WTC11 (cell line): ENCODE measurements around the gene ESRRG. TPM values are rescaled to one million over a fixed set of nuclear protein-coding genes. Genes with fewer than 3 reads are reported as not detected.

Experiments used
- ATAC-seq: fragments of 200-7000 bp; cut with Tn5 transposase; 2 replicates; pipeline ENCODE4 v1.10.0; 2021; ENCODE audit warnings: mild to moderate bottlenecking, moderate library complexity
- CTCF ChIA-PET: fragments of 300-600 bp; sonication (Branson Sonifier 250); formaldehyde crosslinking; loops from one replicate; lab custom pipeline; 2021; ENCODE audit warnings: antibody characterized with exemption; lab: Charles Lee
- POLR2A ChIA-PET: fragments of 350-600 bp; sonication (Branson Sonifier 250); formaldehyde crosslinking; loops from one replicate; lab custom pipeline; 2021; ENCODE audit warnings: antibody characterized with exemption; lab: Charles Lee
- DNase-seq: peaks from one replicate; pipeline ENCODE4 v3.0.0; 2021; ENCODE audit warnings: low spot score
- H3K27ac Mint-ChIP-seq: 2 replicates; pipeline ENCODE4 v1.8.0; 2021; ENCODE audit warnings: mixed read lengths
- H3K27me3 Mint-ChIP-seq: 2 replicates; pipeline ENCODE4 v1.8.0; 2021; ENCODE audit warnings: low read depth, mild to moderate bottlenecking, moderate library complexity, mixed read lengths
- H3K36me3 Mint-ChIP-seq: 2 replicates; pipeline ENCODE4 v1.8.0; 2021; ENCODE audit warnings: mixed read lengths
- H3K4me1 Mint-ChIP-seq: 2 replicates; pipeline ENCODE4 v1.8.0; 2022; ENCODE audit warnings: mixed read lengths
- H3K4me3 Mint-ChIP-seq: 2 replicates; pipeline ENCODE4 v1.8.0; 2021; ENCODE audit warnings: mild to moderate bottlenecking, moderate library complexity, mixed read lengths
- H3K9me3 Mint-ChIP-seq: 2 replicates; pipeline ENCODE4 v1.8.0; 2021; ENCODE audit warnings: mixed read lengths
- CREB1 ChIP-seq: sonication (generic); formaldehyde crosslinking; IDR thresholded peaks from 2 replicates; pipeline ENCODE4 v1.8.0; 2023; ENCODE audit warnings: mild to moderate bottlenecking, missing genetic modification reagents
- ELF4 ChIP-seq: sonication (generic); formaldehyde crosslinking; IDR thresholded peaks from 2 replicates; pipeline ENCODE4 v1.8.1; 2022; ENCODE audit warnings: low read depth, mild to moderate bottlenecking, moderate library complexity, missing genetic modification reagents
- FOXJ3 ChIP-seq: sonication (generic); formaldehyde crosslinking; IDR thresholded peaks from 2 replicates; pipeline ENCODE4 v1.9.0; 2021; ENCODE audit warnings: missing genetic modification reagents, mild to moderate bottlenecking, borderline replicate concordance
- GRHL2 ChIP-seq: fragments of 250-450 bp; sonication (Bioruptor Pico); IDR thresholded peaks from 2 replicates; pipeline ENCODE4 v1.8.0; 2022; ENCODE audit warnings: mild to moderate bottlenecking, moderate library complexity; ENCODE audit not compliant: insufficient replicate concordance, severe bottlenecking
- IRF2 ChIP-seq: sonication (generic); formaldehyde crosslinking; IDR thresholded peaks from 2 replicates; pipeline ENCODE4 v1.8.0; 2022; ENCODE audit warnings: low read depth, missing genetic modification reagents, borderline replicate concordance
- KAT7 ChIP-seq: sonication (generic); formaldehyde crosslinking; IDR thresholded peaks from 2 replicates; pipeline ENCODE4 v1.8.1; 2023; ENCODE audit warnings: missing genetic modification reagents, mild to moderate bottlenecking, borderline replicate concordance
- NFATC4 ChIP-seq: fragments of 250-450 bp; sonication (Bioruptor Pico); IDR thresholded peaks from 2 replicates; pipeline ENCODE4 v1.9.0; 2021; ENCODE audit warnings: mild to moderate bottlenecking
- NFE2L1 ChIP-seq: sonication (generic); formaldehyde crosslinking; IDR thresholded peaks from 2 replicates; pipeline ENCODE4 v1.8.1; 2023; ENCODE audit warnings: missing genetic modification reagents
- NR1H2 ChIP-seq: sonication (generic); formaldehyde crosslinking; IDR thresholded peaks from 2 replicates; pipeline ENCODE4 v1.9.0; 2021; ENCODE audit warnings: mild to moderate bottlenecking, moderate library complexity, missing genetic modification reagents
- NR3C1 ChIP-seq: sonication (generic); formaldehyde crosslinking; conservative IDR thresholded peaks from 2 replicates; pipeline ENCODE4 v1.8.1; 2023; ENCODE audit warnings: low read depth, mild to moderate bottlenecking, missing genetic modification reagents
- PRRX2 ChIP-seq: fragments of 250-450 bp; sonication (Bioruptor Pico); IDR thresholded peaks from 2 replicates; pipeline ENCODE4 v1.8.0; 2021; ENCODE audit warnings: mild to moderate bottlenecking
- RELA ChIP-seq: sonication (generic); formaldehyde crosslinking; IDR thresholded peaks from 2 replicates; pipeline ENCODE4 v1.8.1; 2022; ENCODE audit warnings: missing genetic modification reagents, mild to moderate bottlenecking, borderline replicate concordance
- SMAD3 ChIP-seq: sonication (generic); formaldehyde crosslinking; IDR thresholded peaks from 2 replicates; pipeline ENCODE4 v1.8.0; 2022; ENCODE audit warnings: missing genetic modification reagents, mild to moderate bottlenecking, borderline replicate concordance
- SOX15 ChIP-seq: fragments of 250-450 bp; sonication (Bioruptor Pico); IDR thresholded peaks from 2 replicates; pipeline ENCODE4 v1.9.0; 2021; ENCODE audit warnings: mild to moderate bottlenecking
- TCF7 ChIP-seq: sonication (generic); formaldehyde crosslinking; IDR thresholded peaks from 2 replicates; pipeline ENCODE4 v1.8.0; 2022; ENCODE audit warnings: mild to moderate bottlenecking, low read depth, missing genetic modification reagents, moderate library complexity
- TEAD1 ChIP-seq: sonication (generic); formaldehyde crosslinking; IDR thresholded peaks from 2 replicates; pipeline ENCODE4 v1.8.0; 2022; ENCODE audit warnings: mild to moderate bottlenecking, missing genetic modification reagents
- TEAD4 ChIP-seq: sonication (generic); formaldehyde crosslinking; IDR thresholded peaks from 2 replicates; pipeline ENCODE4 v1.8.0; 2022; ENCODE audit warnings: mild to moderate bottlenecking, missing genetic modification reagents
- ZBTB21 ChIP-seq: sonication (generic); formaldehyde crosslinking; IDR thresholded peaks from 2 replicates; pipeline ENCODE4 v1.8.1; 2023; ENCODE audit warnings: mild to moderate bottlenecking, missing genetic modification reagents, borderline replicate concordance
- ZNF232 ChIP-seq: sonication (generic); formaldehyde crosslinking; IDR thresholded peaks from 2 replicates; pipeline ENCODE4 v1.8.0; 2022; ENCODE audit warnings: mild to moderate bottlenecking, missing genetic modification reagents
- ZNF317 ChIP-seq: sonication (generic); formaldehyde crosslinking; IDR thresholded peaks from 2 replicates; pipeline ENCODE4 v1.8.1; 2023; ENCODE audit warnings: low read depth, mild to moderate bottlenecking, moderate library complexity, missing genetic modification reagents, borderline replicate concordance
- ZNF423 ChIP-seq: fragments of 250-450 bp; sonication (Bioruptor Pico); IDR thresholded peaks from 2 replicates; pipeline ENCODE4 v2.1.2; 2022; ENCODE audit warnings: mild to moderate bottlenecking, moderate library complexity
- ZNF671 ChIP-seq: fragments of 250-450 bp; sonication (Bioruptor Pico); IDR thresholded peaks from 2 replicates; pipeline ENCODE4 v1.8.0; 2021; ENCODE audit warnings: mild to moderate bottlenecking
- total RNA-seq: library from RNA; stranded (reverse); gene quantifications from 3 replicates; pipeline ENCODE4 v1.2.3, GENCODE V29; 2021
- TF ChIP-seq, protein P1 (sequence below): sonication (generic); formaldehyde crosslinking; IDR thresholded peaks from 2 replicates; pipeline ENCODE4 v1.8.1; 2022; ENCODE audit warnings: low read depth, mild to moderate bottlenecking, moderate library complexity, missing genetic modification reagents, borderline replicate concordance
- TF ChIP-seq, protein P2 (sequence below): sonication (generic); formaldehyde crosslinking; IDR thresholded peaks from 2 replicates; pipeline ENCODE4 v1.8.1; 2023; ENCODE audit warnings: mild to moderate bottlenecking, moderate library complexity, missing genetic modification reagents
- TF ChIP-seq, protein P3 (sequence below): sonication (generic); formaldehyde crosslinking; IDR thresholded peaks from 2 replicates; pipeline ENCODE4 v1.8.1; 2022; ENCODE audit warnings: missing genetic modification reagents, borderline replicate concordance

ESRRG gene
- total RNA-seq, 1 experiment from 2014 or later = 2.3 TPM

DNA sequence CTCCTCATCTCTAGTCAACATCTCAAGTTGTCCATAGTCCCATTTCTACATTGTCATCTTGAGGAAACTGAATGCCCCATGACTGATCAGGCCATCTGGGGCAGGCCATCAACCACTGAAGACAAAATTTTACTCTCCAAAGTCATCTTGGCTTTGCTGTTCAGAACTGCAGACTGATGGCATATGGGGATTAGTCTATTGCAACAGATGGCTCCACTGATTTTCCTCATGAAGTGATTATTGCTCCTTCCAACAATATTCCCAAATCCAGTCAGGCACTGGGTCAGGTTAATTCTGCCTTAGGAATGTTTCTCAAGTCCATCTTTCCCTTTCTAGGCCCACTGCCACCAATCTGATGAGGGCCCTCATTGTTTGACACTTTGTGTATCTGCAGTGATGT is 101.7 kb downstream of the ESRRG start:
- TF ChIP-seq, protein P1, sequence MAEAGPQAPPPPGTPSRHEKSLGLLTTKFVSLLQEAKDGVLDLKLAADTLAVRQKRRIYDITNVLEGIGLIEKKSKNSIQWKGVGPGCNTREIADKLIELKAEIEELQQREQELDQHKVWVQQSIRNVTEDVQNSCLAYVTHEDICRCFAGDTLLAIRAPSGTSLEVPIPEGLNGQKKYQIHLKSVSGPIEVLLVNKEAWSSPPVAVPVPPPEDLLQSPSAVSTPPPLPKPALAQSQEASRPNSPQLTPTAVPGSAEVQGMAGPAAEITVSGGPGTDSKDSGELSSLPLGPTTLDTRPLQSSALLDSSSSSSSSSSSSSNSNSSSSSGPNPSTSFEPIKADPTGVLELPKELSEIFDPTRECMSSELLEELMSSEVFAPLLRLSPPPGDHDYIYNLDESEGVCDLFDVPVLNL (CRISPR knock-in tag) = no peak
- TF ChIP-seq, protein P2, sequence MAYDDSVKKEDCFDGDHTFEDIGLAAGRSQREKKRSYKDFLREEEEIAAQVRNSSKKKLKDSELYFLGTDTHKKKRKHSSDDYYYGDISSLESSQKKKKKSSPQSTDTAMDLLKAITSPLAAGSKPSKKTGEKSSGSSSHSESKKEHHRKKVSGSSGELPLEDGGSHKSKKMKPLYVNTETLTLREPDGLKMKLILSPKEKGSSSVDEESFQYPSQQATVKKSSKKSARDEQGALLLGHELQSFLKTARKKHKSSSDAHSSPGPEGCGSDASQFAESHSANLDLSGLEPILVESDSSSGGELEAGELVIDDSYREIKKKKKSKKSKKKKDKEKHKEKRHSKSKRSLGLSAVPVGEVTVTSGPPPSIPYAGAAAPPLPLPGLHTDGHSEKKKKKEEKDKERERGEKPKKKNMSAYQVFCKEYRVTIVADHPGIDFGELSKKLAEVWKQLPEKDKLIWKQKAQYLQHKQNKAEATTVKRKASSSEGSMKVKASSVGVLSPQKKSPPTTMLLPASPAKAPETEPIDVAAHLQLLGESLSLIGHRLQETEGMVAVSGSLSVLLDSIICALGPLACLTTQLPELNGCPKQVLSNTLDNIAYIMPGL = no peak
- TF ChIP-seq SMAD3 (CRISPR knock-in tag) (no peak), ZNF232 (no peak), NR3C1 (CRISPR knock-in tag) (no peak)
- Mint-ChIP-seq H3K9me3 (no peaks in the 10 kb centered on the region), H3K27ac (no peak overlapping the region), H3K4me3 (no peak overlapping the region), H3K4me1 (peaks cover 6% of the 10 kb centered on the region; the same call in 1 of the 2 replicates), H3K27me3 (no peaks in the 10 kb centered on the region), H3K36me3 (no peaks in the 10 kb centered on the region)
- DNase-seq (no peak), ATAC-seq (no peak)
- ChIA-PET POLR2A (no interaction called here), CTCF (no interaction called here)

DNA sequence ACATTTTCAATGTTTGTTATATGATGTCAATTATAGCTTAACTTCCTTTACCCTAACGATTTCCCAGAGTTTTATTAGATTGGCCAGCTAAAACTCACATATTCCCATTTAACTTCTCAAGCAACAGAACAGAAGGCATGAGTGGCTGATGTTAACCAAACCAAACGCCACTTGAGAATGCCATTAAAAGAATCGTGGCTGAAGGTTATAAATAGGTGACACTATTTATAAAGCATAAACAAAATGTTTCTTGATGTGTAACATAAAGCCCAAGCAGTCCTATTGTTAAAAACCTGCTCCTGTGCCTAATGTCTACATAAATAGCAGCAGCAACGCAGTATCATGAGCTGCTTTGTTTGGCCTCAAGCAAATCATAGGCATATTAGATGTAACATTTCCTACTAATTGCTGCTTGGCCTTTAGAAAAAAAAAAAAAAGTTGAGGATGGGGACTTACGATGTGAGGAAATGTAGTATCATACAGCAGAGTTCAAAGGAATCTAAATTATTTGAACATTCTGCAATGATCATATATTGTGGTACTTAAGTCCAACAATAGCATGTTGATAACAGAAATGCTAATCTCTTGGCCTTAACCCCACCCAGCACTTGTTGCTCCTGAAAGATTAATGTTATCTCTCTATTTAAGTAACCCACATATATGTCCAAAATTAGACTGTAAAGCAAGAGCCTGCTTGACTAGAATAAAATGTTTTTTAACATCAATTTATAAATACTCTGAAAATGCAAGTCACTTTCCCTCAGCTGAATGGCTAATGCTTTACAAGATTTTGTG is 106.0 kb downstream of the ESRRG start:
- CTCF ChIA-PET = interaction anchor here (1.5 kb wide), 1 partner anchor 16 kb away, joined by 3 read pairs; no protein-coding TSS in a partner anchor
- no peaks in the 10 kb centered on the region for H3K9me3 Mint-ChIP-seq
- DNase-seq (no peak), ATAC-seq (no peak)
- H3K4me3 Mint-ChIP-seq = no peak overlapping the region
- no peaks in the 10 kb centered on the region for H3K27me3 Mint-ChIP-seq
- POLR2A ChIA-PET = no interaction called here
- no peaks in the 10 kb centered on the region for H3K36me3 Mint-ChIP-seq
- no peak for TF ChIP-seq KAT7 (CRISPR knock-in tag)
- H3K4me1 Mint-ChIP-seq = peaks cover 12% of the 10 kb centered on the region
- no peak overlapping the region for H3K27ac Mint-ChIP-seq

DNA sequence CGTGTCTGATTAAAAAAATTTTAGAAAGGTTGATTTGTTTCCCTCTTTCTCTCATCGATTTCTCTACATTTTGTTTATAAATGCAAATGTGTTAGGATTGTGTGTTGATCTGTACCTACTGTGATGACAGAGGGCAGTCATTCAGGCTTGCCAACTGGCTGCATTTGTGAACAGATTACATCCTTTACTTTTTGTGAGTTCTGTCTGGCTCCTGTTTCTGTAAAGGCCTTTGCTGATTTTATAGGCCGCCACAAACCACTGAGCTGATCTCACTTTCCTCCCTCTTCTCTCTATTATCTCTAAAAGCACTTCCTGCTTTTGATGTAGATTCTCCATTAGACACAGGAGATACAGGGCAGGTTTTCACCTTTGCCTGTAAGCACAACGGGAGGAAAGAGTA is 106.8 kb downstream of the ESRRG start:
- H3K27ac Mint-ChIP-seq = no peak overlapping the region; the same call in 1 of the 2 replicates
- TF ChIP-seq NFE2L1 (CRISPR knock-in tag) (no peak), PRRX2 (no peak), ZNF671 (CRISPR knock-in tag) (no peak), NR1H2 (CRISPR knock-in tag) (no peak), ELF4 (CRISPR knock-in tag) (no peak), TEAD1 (CRISPR knock-in tag) (no peak), CREB1 (no peak), FOXJ3 (no peak), ZBTB21 (CRISPR knock-in tag) (no peak), RELA (CRISPR knock-in tag) (no peak), SOX15 (CRISPR knock-in tag) (no peak), TEAD4 (CRISPR knock-in tag) (no peak), IRF2 (CRISPR knock-in tag) (no peak), SMAD3 (CRISPR knock-in tag) (no peak), TCF7 (CRISPR knock-in tag) (no peak), ZNF317 (CRISPR knock-in tag) (no peak), ZNF423 (no peak), NFATC4 (CRISPR knock-in tag) (no peak), GRHL2 (CRISPR knock-in tag) (no peak)
- TF ChIP-seq, protein P3, sequence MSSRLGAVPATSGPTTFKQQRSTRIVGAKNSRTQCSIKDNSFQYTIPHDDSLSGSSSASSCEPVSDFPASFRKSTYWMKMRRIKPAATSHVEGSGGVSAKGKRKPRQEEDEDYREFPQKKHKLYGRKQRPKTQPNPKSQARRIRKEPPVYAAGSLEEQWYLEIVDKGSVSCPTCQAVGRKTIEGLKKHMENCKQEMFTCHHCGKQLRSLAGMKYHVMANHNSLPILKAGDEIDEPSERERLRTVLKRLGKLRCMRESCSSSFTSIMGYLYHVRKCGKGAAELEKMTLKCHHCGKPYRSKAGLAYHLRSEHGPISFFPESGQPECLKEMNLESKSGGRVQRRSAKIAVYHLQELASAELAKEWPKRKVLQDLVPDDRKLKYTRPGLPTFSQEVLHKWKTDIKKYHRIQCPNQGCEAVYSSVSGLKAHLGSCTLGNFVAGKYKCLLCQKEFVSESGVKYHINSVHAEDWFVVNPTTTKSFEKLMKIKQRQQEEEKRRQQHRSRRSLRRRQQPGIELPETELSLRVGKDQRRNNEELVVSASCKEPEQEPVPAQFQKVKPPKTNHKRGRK (CRISPR knock-in tag) = no peak
- TF ChIP-seq, all 79 proteins: peak for 0
- DNase-seq (no peak), ATAC-seq (no peak; the same call in 1 of the 2 replicates)
- Mint-ChIP-seq H3K27me3 (no peaks in the 10 kb centered on the region), H3K4me1 (peaks cover 16% of the 10 kb centered on the region), H3K36me3 (no peaks in the 10 kb centered on the region), H3K4me3 (no peak overlapping the region), H3K9me3 (no peaks in the 10 kb centered on the region)
- ChIA-PET POLR2A (no interaction called here), CTCF (interaction anchor here (1.5 kb wide), 1 partner anchor 15 kb away, joined by 3 read pairs; no protein-coding TSS in a partner anchor)
